HAP-1 (cell line): Measurements from ENCODE around the gene OR56A3.
A peak's percentile ranks its signal among the peaks of the same experiment; 100 is the strongest.
"Not testable (repeated sequence)": the region's sequence is repeated elsewhere in the genome, so short reads cannot be mapped to it uniquely, and the experiment has no call there.

Experiments used
- DNase-seq, 2 experiments: peaks; one replicate each; pipeline ENCODE4 v3.0.0-alpha.2; 2016 to 2020; ENCODE audit warnings: low spot score in 2 of 2
- H3K27me3 ChIP-seq: fragments of 250-450 bp; sonication (Bioruptor Pico); 2 replicates; pipeline ENCODE4 v1.5.1; 2020; ENCODE audit warnings: low read depth, mild to moderate bottlenecking, moderate library complexity
- H3K36me3 ChIP-seq: fragments of 250-450 bp; sonication (Bioruptor Pico); replicated peaks from 2 replicates; pipeline ENCODE4 v1.5.1; 2020; ENCODE audit warnings: mild to moderate bottlenecking
- H3K4me1 ChIP-seq: fragments of 250-450 bp; sonication (Bioruptor Pico); 2 replicates; pipeline ENCODE4 v1.5.1; 2020; ENCODE audit warnings: mild to moderate bottlenecking
- H3K4me3 ChIP-seq: fragments of 250-450 bp; sonication (Bioruptor Pico); 2 replicates; pipeline ENCODE4 v1.5.1; 2020; ENCODE audit warnings: mild to moderate bottlenecking, moderate library complexity
- H3K9me3 ChIP-seq: fragments of 250-450 bp; sonication (Bioruptor Pico); 2 replicates; pipeline ENCODE4 v1.5.1; 2020; ENCODE audit warnings: mild to moderate bottlenecking, moderate library complexity
- in situ Hi-C: fragments of 300-500 bp; cut with MboI; formaldehyde crosslinking; loops from 3 replicates; pipeline ENCODE4 v1.14.3; 2020; ENCODE audit warnings: low sequenced_read_pairs, inconsistent platforms, mixed read lengths

Gene OR56A3

GRCh38 chr11:5937868-5938602 is 4.0 kb upstream of the OR56A3 start:
- Histone ChIP-seq H3K4me3 (no peak overlapping the region), H3K4me1 (no peaks in the 10 kb centered on the region), H3K36me3 (no peaks in the 10 kb centered on the region), H3K9me3 (no peaks in the 10 kb centered on the region), H3K27me3 (no peaks in the 10 kb centered on the region)
- in situ Hi-C loops = no loop called here
- DNase-seq = no peak

GRCh38 chr11:5938603-5938965 is 3.5 kb upstream of the OR56A3 start:
- no peak for DNase-seq

DNA sequence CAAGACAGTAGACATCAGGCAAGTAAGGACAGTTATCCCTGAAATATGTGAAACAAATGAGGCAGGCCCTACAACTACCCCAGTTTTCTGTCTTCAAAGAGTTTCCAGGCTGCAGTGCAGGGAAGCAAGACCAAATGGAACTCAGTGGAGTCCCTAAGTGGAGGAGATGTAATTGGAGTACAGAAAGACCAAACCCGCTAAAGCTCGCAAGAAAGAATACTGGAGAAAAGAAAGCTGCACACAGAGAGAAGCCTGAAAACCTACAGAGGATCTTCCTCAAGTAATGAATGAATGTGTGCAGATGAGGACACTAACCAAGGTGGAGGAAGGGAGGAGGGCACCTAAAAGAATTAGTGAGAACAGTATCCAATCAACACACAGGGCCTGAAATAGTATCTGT is 1.3 kb upstream of the OR56A3 start:
- Histone ChIP-seq H3K36me3 (no peaks in the 10 kb centered on the region), H3K4me3 (no peak overlapping the region), H3K27me3 (no peaks in the 10 kb centered on the region), H3K4me1 (no peaks in the 10 kb centered on the region), H3K9me3 (no peaks in the 10 kb centered on the region)
- no peak for DNase-seq
- in situ Hi-C loops = no loop called here

More at GRCh38 chr11:5938603-5938965, 3.5 kb upstream of the OR56A3 start:
- no peaks in the 10 kb centered on the region for H3K36me3 ChIP-seq
- H3K4me3 ChIP-seq = no peak overlapping the region
- in situ Hi-C loops = no loop called here
- H3K27me3 ChIP-seq = no peaks in the 10 kb centered on the region
- H3K4me1 ChIP-seq = no peaks in the 10 kb centered on the region
- H3K9me3 ChIP-seq = no peaks in the 10 kb centered on the region

DNA sequence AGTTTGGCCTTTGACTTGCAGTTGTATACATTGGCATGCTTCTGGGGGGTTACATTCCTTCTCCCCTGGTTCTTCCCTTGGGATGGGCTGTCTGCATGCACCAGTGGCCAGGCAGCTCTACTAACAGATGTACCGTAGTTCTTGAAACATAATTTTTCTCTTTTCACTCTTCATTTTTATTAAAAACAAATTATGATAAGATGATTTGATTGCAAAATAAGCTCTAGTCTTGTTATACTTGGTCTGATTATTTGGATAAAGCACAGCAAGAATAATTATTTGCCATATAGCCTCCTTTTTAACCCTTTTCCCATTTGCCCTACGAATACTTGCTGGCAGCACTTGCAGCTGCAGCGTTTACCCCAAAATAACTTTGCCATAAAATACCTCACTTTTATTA is 13.5 kb downstream of the OR56A3 start:
- no peaks in the 10 kb centered on the region for H3K36me3 ChIP-seq
- DNase-seq = no peak
- H3K4me1 ChIP-seq = no peaks in the 10 kb centered on the region
- no peak overlapping the region for H3K4me3 ChIP-seq
- H3K9me3 ChIP-seq = no peaks in the 10 kb centered on the region
- H3K27me3 ChIP-seq = no peaks in the 10 kb centered on the region
- in situ Hi-C loops = no loop called here

DNA sequence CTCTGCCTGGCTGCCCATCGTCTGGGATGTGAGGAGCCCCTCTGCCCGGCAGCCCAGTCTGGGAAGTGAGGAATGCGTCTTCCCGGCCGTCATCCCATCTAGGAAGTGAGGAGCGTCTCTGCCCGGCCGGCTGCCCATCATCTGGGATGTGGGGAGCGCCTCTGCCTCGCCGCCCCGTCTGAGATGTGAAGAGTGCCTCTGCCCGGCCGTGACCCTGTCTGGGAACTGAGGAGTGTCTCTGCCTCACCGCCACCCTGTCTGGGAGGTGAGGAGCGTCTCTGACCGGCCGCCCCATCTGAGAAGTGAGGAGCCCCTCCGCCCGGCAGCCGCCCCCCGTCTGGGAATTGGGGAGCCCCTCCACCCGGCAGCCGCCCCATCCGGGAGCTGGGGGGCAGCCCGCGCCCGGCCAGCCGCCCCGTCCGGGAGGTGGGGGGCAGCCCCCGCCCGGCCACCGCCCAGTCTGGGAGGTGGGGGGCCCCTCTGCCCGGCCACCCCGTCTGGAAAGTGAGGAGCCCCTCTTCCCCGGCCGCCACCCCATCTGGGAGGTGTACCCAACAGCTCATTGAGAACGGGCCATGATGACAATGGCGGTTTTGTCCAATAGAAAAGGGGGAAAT is 18.8 kb downstream of the OR56A3 start:
- H3K27me3 ChIP-seq, DNase-seq, H3K36me3 ChIP-seq, H3K4me3 ChIP-seq, H3K9me3 ChIP-seq, H3K4me1 ChIP-seq, in situ Hi-C loops: not testable (repeated sequence)

DNA sequence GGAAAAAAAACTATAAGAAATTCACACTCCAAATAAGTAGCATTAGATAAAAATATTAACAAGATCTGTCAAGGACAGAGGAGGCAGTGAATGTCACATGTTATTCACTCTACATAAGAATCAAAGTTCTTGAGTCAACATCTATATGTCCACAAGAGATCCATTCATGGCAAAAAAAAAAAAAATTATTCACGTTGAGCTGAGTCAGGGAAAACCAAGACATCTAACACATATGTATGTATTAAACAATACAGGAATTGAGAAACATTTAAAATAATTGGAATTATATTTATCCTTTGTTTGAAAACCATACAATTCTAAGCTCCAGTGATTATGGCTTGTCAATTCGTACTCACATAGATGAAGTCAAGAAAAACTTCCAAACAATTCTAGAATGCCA is 24.9 kb downstream of the OR56A3 start:
- no peak for DNase-seq
- Histone ChIP-seq H3K36me3 (no peaks in the 10 kb centered on the region), H3K27me3 (no peaks in the 10 kb centered on the region), H3K4me3 (no peak overlapping the region), H3K4me1 (no peaks in the 10 kb centered on the region), H3K9me3 (no peaks in the 10 kb centered on the region)
- in situ Hi-C loops = no loop called here

DNA sequence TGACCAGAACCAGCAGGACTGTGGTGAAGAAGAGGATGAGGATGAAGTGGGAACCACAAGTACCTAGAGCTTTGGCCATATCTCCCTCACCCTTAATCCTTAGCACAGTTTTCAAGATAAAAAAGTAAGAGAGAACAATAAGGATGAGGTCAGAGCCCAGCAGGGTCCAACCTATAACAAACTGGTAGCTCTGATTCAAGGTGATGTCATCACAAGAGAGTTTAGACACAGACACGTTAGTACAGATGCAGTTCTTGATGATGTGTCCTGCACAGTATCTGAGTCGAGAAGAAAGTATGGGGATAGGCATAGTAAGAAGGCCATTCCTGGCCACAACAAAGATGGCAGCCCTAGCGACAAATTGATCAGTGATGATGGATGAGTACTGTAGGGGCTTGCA is 25.7 kb downstream of the OR56A3 start:
- Histone ChIP-seq H3K4me3 (no peak overlapping the region), H3K36me3 (no peaks in the 10 kb centered on the region), H3K27me3 (no peaks in the 10 kb centered on the region), H3K4me1 (no peaks in the 10 kb centered on the region), H3K9me3 (no peaks in the 10 kb centered on the region)
- DNase-seq = no peak
- in situ Hi-C loops = no loop called here

- Histone ChIP-seq H3K4me3 (no peak within 1 kb of the TSS), H3K9me3 (no peaks in the 10 kb centered on the region), H3K27me3 (no peaks in the 10 kb centered on the region), H3K4me1 (no peaks in the 10 kb centered on the region), H3K36me3 (no peaks in the 10 kb centered on the region)
- DNase-seq = no peak
- in situ Hi-C loops = no loop called here
These were observed 26.3 kb downstream of the OR56A3 start, which contains the start of gene OR56A5 for GRCh38 chr11:5968394-5968793. Gene OR56A5 (minus strand): TSS chr11:5968494. CDS start chr11:5968494, 0 bp downstream.

GRCh38 chr11:5973530-5973929 is 31.5 kb downstream of the OR56A3 start:
- Histone ChIP-seq H3K9me3 (no peaks in the 10 kb centered on the region), H3K4me1 (no peaks in the 10 kb centered on the region), H3K4me3 (no peak overlapping the region), H3K36me3 (no peaks in the 10 kb centered on the region), H3K27me3 (no peaks in the 10 kb centered on the region)
- DNase-seq = no peak
- in situ Hi-C loops = no loop called here

DNA sequence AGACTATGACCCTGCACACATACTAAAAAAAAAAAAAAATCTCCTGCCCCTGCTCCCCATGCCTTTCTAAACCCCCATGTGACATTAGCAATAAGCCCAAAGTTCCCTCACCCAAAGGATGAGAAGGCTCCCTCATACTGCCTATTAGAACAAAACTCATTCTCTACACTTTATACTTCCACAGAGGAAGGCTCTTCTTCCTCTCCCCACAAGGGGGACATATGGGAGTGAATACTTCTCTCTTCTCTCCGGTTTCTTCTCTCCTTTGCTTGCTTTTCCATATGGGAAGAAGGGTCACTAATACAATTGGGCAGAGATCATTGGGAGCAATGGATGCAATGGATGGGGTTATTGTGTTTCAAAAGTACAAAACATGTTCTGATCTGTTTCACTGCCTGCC is 41.4 kb downstream of the OR56A3 start:
- Histone ChIP-seq H3K9me3 (no peaks in the 10 kb centered on the region), H3K27me3 (no peaks in the 10 kb centered on the region), H3K4me3 (no peak overlapping the region), H3K36me3 (no peaks in the 10 kb centered on the region), H3K4me1 (no peaks in the 10 kb centered on the region)
- in situ Hi-C loops = no loop called here
- DNase-seq = no peak

GRCh38 chr11:5986885-5987284 is 44.8 kb downstream of the OR56A3 start, which contains the start of gene OR52L1:
Gene OR52L1 (minus strand): TSS chr11:5986985. CDS start chr11:5986930, 55 bp downstream.
- Histone ChIP-seq H3K4me1 (no peaks in the 10 kb centered on the region), H3K36me3 (no peaks in the 10 kb centered on the region)

GRCh38 chr11:5989203-5989602 is 47.2 kb downstream of the OR56A3 start:
- no peak for DNase-seq
- H3K27me3 ChIP-seq = no peaks in the 10 kb centered on the region
- in situ Hi-C loops = no loop called here
- no peak overlapping the region for H3K4me3 ChIP-seq
- H3K36me3 ChIP-seq = no peaks in the 10 kb centered on the region
- no peaks in the 10 kb centered on the region for H3K9me3 ChIP-seq
- no peaks in the 10 kb centered on the region for H3K4me1 ChIP-seq

More at GRCh38 chr11:5986885-5987284, 44.8 kb downstream of the OR56A3 start, which contains the start of gene OR52L1:
- H3K9me3 ChIP-seq = no peaks in the 10 kb centered on the region
- in situ Hi-C loops = no loop called here
- H3K4me3 ChIP-seq = no peak within 1 kb of the TSS
- no peaks in the 10 kb centered on the region for H3K27me3 ChIP-seq
- no peak for DNase-seq

DNA sequence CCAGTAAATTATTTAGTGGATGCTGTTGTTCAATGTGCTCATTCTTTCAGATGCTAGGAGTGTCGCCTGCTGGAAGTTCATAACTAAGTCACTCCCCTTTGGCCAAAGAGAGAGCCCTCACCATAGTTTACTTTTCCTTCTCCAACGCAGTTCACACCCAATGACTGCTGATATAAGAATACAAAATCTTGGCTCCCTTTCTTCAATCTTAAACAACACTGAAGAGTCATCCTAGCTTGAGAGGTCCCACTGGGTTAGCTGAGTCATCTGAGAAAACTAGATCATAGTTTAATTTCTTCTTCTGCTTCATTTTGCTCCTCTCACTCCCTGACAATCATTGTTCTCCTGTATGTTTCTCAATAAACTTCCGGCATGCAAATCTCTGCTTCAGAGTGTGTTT is 50.1 kb downstream of the OR56A3 start:
- Histone ChIP-seq H3K4me3 (no peak overlapping the region), H3K27me3 (no peaks in the 10 kb centered on the region; the same call in 1 of the 2 replicates), H3K4me1 (no peaks in the 10 kb centered on the region), H3K9me3 (no peaks in the 10 kb centered on the region), H3K36me3 (no peaks in the 10 kb centered on the region)
- DNase-seq = no peak
- in situ Hi-C loops = no loop called here

- no peak overlapping the region for H3K4me3 ChIP-seq
- H3K27me3 ChIP-seq = no peaks in the 10 kb centered on the region; the same call in 1 of the 2 replicates
- H3K9me3 ChIP-seq = no peaks in the 10 kb centered on the region
- H3K36me3 ChIP-seq = no peaks in the 10 kb centered on the region
- in situ Hi-C loops = no loop called here
- no peaks in the 10 kb centered on the region for H3K4me1 ChIP-seq
- DNase-seq = peak; percentile 17 to 35
These were observed 50.7 kb downstream of the OR56A3 start for GRCh38 chr11:5992604-5993251.
